HL-60 (cell line): ENCODE measurements around the gene DHRS1.

ENCODE experiments used
- CTCF ChIP-seq: IDR thresholded peaks from one replicate; pipeline ENCODE4 v1.5.1; 2011; ENCODE audit warnings: low read length, control low read depth, inconsistent platforms; ENCODE audit not compliant: insufficient read depth
- GABPA ChIP-seq: IDR thresholded peaks from 2 replicates; pipeline ENCODE4 v1.6.1; 2012; ENCODE audit warnings: low read depth
- POLR2AphosphoS5 ChIP-seq: IDR thresholded peaks from 2 replicates; pipeline ENCODE4 v1.6.1; 2012; ENCODE audit warnings: low read depth
- REST ChIP-seq: IDR thresholded peaks from 2 replicates; pipeline ENCODE4 v1.6.1; 2012; ENCODE audit warnings: low read depth; ENCODE audit not compliant: insufficient replicate concordance

- TF ChIP-seq CTCF (no peak), REST (no peak), POLR2AphosphoS5 (peak; percentile 69), GABPA (no peak)
Measured at GRCh38 chr14:24327303-24327702, 27.7 kb upstream of the DHRS1 start.
